Measurements from ENCODE around the gene NANP.

NANP gene

DNA sequence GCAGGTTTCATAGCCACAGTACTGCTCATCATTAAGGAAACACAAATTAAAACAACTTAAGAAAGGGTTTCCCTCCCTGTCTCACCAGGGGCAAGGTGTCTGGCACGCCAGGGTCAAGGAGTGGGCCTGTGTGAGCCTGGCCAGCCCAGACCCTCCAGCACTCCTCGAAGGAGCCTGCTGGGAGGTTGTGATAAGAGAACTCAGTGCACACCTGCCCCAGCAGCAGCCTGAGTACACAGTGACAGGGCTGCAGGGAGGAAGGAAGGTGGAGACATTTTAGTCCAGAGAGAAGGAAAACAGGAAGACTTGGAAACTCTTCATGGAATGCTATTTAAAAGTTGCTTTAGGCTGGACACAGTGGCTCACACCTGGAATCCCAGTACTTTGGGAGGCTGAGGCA, 52.6 kb downstream of the NANP start:
- DNase-seq (ENCODE audit: low read depth) = no peak

- no peak for DNase-seq (ENCODE audit: low read depth)
These were observed 53.7 kb downstream of the NANP start for GRCh38 chr20:25570148-25570530.

GRCh38 chr20:25567286-25567685, 56.5 kb downstream of the NANP start:
- no peak for DNase-seq (ENCODE audit: low read depth)

DNA sequence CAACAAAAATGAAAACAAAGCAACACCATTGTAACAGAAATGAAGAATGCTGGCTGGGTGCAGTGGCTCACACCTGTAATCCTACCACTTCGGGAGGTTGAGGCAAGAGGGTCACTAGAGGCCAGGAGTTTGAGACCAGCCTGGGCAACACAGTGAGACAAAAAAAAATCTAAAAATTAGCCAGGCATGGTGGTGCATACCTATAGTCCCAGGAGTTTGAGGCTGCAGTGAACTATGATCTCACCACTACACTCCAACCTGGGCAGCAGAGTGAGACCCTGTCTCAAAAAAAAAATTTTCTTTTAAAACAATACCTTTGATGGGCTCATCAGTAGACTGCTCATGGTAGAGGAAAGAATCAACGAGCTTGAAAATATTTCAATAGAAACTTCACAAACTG, 57.0 kb downstream of the NANP start:
- DNase-seq (ENCODE audit: low read depth) = no peak

GRCh38 chr20:25565578-25566157, 58.1 kb downstream of the NANP start:
- no peak for DNase-seq (ENCODE audit: low read depth)

GRCh38 chr20:25563876-25564275, 59.9 kb downstream of the NANP start:
- no peak for DNase-seq (ENCODE audit: low read depth)

- no peak for DNase-seq (ENCODE audit: low read depth)
These were observed 60.5 kb downstream of the NANP start for GRCh38 chr20:25563362-25563761.
